Measurements from ENCODE around the gene MAPKBP1. TPM values are rescaled to one million over a fixed set of nuclear protein-coding genes. Genes with fewer than 3 reads are reported as not detected.

MAPKBP1 gene
- total and polyA plus RNA-seq, 2 of the 13 experiments (the other 11 are each of a cell fraction or from before 2014, with no cell fraction given), result 3.0 to 7.3 TPM

GRCh38 chr15:41780727-41781126 is 6.4 kb downstream of the MAPKBP1 start:
- no peaks in the 10 kb centered on the region for H3K36me3 ChIP-seq (replicated peaks in 1 of 2; ENCODE audit: control insufficient read depth in 1 of 2, insufficient read depth in 2 of 2, low read length in 2 of 2)
- peak overlapping the region; percentile 35; the same call in 1 of the 2 replicates for H3K9ac ChIP-seq (ENCODE audit: insufficient read depth, low read depth, low read length)
- H3K4me1 ChIP-seq (ENCODE audit: insufficient read depth, low read length), result peaks cover 74% of the 10 kb centered on the region
- peak overlapping the region; percentile 48; the same call in 1 of the 2 replicates for H3K4me2 ChIP-seq (ENCODE audit: low read depth, low read length)
- peak overlapping the region; percentile 65 for H3K27ac ChIP-seq (ENCODE audit: extremely low read length, insufficient read depth, low read length)
- no peaks in the 10 kb centered on the region for H3K27me3 ChIP-seq (ENCODE audit: control insufficient read depth in 1 of 2, insufficient read depth in 2 of 2, low read length in 2 of 2)
- peaks cover 4% of the 10 kb centered on the region for H3K79me2 ChIP-seq (ENCODE audit: insufficient read depth, low read length)
- no peak for DNase-seq (ENCODE audit: low spot score)
- no peak for ATAC-seq
- in situ Hi-C loops (cut with HindIII; ENCODE audit: extremely low pct_ligation_motif_present, low pct_unique_long_range_greater_than_20kb) (no loop called here), intact Hi-C loops (cut with micrococcal nuclease; ENCODE audit: unreplicated experiment) (no loop called here)
- CTCF ChIA-PET (ENCODE audit: low intra/inter-chr PET ratio, low total read pairs), result no interaction called here
- no peak overlapping the region for H3K4me3 ChIP-seq (replicated peaks in 1 of 3; ENCODE audit: insufficient read depth in 1 of 3, low read depth in 2 of 3, low read length in 3 of 3)
- H4K20me1 ChIP-seq (ENCODE audit: insufficient read depth, low read length), result no peaks in the 10 kb centered on the region
- no peaks in the 10 kb centered on the region for H3K9me3 ChIP-seq (ENCODE audit: low read length)
- POLR2A ChIA-PET, result interaction anchor here (0.8 kb wide), 1 partner anchor 237 kb away, joined by 3 read pairs; the partner anchor contains the start of gene RPAP1
- no peak overlapping the region for H2AFZ ChIP-seq (ENCODE audit: low read length)
- TF ChIP-seq ARNTL (CRISPR knock-in tag; IDR thresholded peaks at IDR 0.05) (0 out of 2 replicates have a peak, but pooled peaks have one; percentile 21), ZNF253 (CRISPR knock-in tag; IDR thresholded peaks at IDR 0.05; ENCODE audit: borderline replicate concordance) (no peak)
- 76% methylated on average over 1 of the region's 1 CpG for WGBS (ENCODE audit: low lambda C conversion rate)
- no peak for FAIRE-seq
- BruUV-seq (replicated peaks), result no TSS peak

GRCh38 chr15:41782371-41783282 is 8.3 kb downstream of the MAPKBP1 start:
- DNase-seq (ENCODE audit: low spot score) (no peak), ATAC-seq (no peak), FAIRE-seq (no peak)
- Histone ChIP-seq H3K36me3 (replicated peaks in 1 of 2; ENCODE audit: control insufficient read depth in 1 of 2, insufficient read depth in 2 of 2, low read length in 2 of 2) (no peaks in the 10 kb centered on the region), H4K20me1 (ENCODE audit: insufficient read depth, low read length) (no peaks in the 10 kb centered on the region), H3K79me2 (ENCODE audit: insufficient read depth, low read length) (peaks cover 3% of the 10 kb centered on the region), H3K4me3 (replicated peaks in 1 of 3; ENCODE audit: insufficient read depth in 1 of 3, low read depth in 2 of 3, low read length in 3 of 3) (no peak overlapping the region), H3K9ac (ENCODE audit: insufficient read depth, low read depth, low read length) (no peak overlapping the region; the same call in 1 of the 2 replicates), H3K27me3 (ENCODE audit: control insufficient read depth in 1 of 2, insufficient read depth in 2 of 2, low read length in 2 of 2) (no peaks in the 10 kb centered on the region), H3K4me2 (ENCODE audit: low read depth, low read length) (no peak overlapping the region), H3K4me1 (ENCODE audit: insufficient read depth, low read length) (peaks cover 55% of the 10 kb centered on the region), H3K9me3 (ENCODE audit: low read length) (no peaks in the 10 kb centered on the region), H2AFZ (ENCODE audit: low read length) (no peak overlapping the region), H3K27ac (ENCODE audit: extremely low read length, insufficient read depth, low read length) (peak overlapping the region; percentile 8)
- intact Hi-C loops (cut with micrococcal nuclease; ENCODE audit: unreplicated experiment), result no loop called here
- POLR2A ChIA-PET, result interaction anchor here (1.0 kb wide), 1 partner anchor 9 kb away, joined by 3 read pairs; no protein-coding TSS in a partner anchor
- CTCF ChIA-PET (ENCODE audit: low intra/inter-chr PET ratio, low total read pairs), result no interaction called here
- no TSS peak for BruUV-seq (replicated peaks)
- in situ Hi-C loops (cut with HindIII; ENCODE audit: extremely low pct_ligation_motif_present, low pct_unique_long_range_greater_than_20kb), result no loop called here
- WGBS (ENCODE audit: low lambda C conversion rate), result 93% methylated on average over 5 of the region's 5 CpGs
- no peak for TF ChIP-seq BHLHE40 (IDR thresholded peaks at IDR 0.05; ENCODE audit: low read length)
